PC-3 (cell line): ENCODE data around the gene PRDM5.

Source experiments
- EZH2 ChIP-seq: fragments of 300-600 bp; sonication (generic); IDR thresholded peaks from one replicate; pipeline ENCODE4 v1.6.1; 2017; ENCODE audit warnings: antibody characterized with exemption, mild to moderate bottlenecking, low read length; ENCODE audit not compliant: unreplicated experiment
- TF ChIP-seq, protein P1 (sequence below): fragments of 300-600 bp; sonication (generic); conservative IDR thresholded peaks from 2 replicates; pipeline ENCODE4 v1.5.1; 2017; ENCODE audit warnings: antibody characterized with exemption, low read depth, mild to moderate bottlenecking, low read length

DNA sequence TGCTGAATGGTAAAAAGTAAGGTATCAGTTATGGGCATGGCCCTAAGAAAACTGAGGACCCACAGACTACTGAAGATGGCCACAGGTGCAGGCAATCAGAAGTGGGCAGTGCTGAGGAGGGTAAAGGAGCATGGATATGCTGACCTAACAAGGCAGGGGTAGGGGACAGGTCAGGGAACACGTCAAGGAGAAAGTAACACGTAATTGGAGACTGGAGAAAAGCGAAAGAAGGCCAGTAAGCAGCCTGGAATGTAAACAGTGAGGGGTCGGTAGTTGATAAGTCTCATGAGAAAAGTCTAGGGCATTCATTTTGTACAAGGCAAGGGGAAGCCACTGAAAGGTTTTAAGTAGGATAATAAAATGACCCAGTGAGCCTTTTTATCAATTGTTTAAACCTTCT, 153.3 kb downstream of the PRDM5 start:
- TF ChIP-seq EZH2 = no peak
- TF ChIP-seq, protein P1, sequence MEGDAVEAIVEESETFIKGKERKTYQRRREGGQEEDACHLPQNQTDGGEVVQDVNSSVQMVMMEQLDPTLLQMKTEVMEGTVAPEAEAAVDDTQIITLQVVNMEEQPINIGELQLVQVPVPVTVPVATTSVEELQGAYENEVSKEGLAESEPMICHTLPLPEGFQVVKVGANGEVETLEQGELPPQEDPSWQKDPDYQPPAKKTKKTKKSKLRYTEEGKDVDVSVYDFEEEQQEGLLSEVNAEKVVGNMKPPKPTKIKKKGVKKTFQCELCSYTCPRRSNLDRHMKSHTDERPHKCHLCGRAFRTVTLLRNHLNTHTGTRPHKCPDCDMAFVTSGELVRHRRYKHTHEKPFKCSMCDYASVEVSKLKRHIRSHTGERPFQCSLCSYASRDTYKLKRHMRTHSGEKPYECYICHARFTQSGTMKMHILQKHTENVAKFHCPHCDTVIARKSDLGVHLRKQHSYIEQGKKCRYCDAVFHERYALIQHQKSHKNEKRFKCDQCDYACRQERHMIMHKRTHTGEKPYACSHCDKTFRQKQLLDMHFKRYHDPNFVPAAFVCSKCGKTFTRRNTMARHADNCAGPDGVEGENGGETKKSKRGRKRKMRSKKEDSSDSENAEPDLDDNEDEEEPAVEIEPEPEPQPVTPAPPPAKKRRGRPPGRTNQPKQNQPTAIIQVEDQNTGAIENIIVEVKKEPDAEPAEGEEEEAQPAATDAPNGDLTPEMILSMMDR = no peak
